Measurements from ENCODE around the gene KPNA5.
"Not testable (repeated sequence)": the region's sequence is repeated elsewhere in the genome, so short reads cannot be mapped to it uniquely, and the experiment has no call there.

The KPNA5 gene

GRCh38 chr6:116680880-116681672 lies at the start of gene KPNA5:
KPNA5 (plus strand) TSS chr6:116681211; CDS start chr6:116681335, 124 bp downstream.
- peak; percentile 96 for DNase-seq

GRCh38 chr6:116631379-116631990 lies 49.5 kb upstream of the KPNA5 start:
- no peak for DNase-seq

- DNase-seq: no peak
These were observed 47.3 kb upstream of the KPNA5 start for GRCh38 chr6:116633685-116634084.

GRCh38 chr6:116648156-116648555 lies 32.9 kb upstream of the KPNA5 start:
- no peak for DNase-seq

GRCh38 chr6:116649129-116649528 lies 31.9 kb upstream of the KPNA5 start:
- no peak for DNase-seq

GRCh38 chr6:116651916-116652315 lies 29.1 kb upstream of the KPNA5 start:
- no peak for DNase-seq

- no peak for DNase-seq
These were observed 19.4 kb upstream of the KPNA5 start for GRCh38 chr6:116661594-116661993.

- DNase-seq: no peak
These were observed 18.8 kb upstream of the KPNA5 start for GRCh38 chr6:116662202-116662601.

GRCh38 chr6:116663308-116663707 lies 17.7 kb upstream of the KPNA5 start:
- no peak for DNase-seq

- not testable (repeated sequence) for DNase-seq
These were observed 16.8 kb upstream of the KPNA5 start for GRCh38 chr6:116664169-116664568.

- no peak for DNase-seq
These were observed 15.5 kb upstream of the KPNA5 start for GRCh38 chr6:116665464-116665863.

- DNase-seq: no peak
These were observed 14.1 kb upstream of the KPNA5 start for GRCh38 chr6:116666869-116667268.

- no peak for DNase-seq
These were observed 13.4 kb upstream of the KPNA5 start for GRCh38 chr6:116667623-116668022.

GRCh38 chr6:116672306-116672705 lies 8.7 kb upstream of the KPNA5 start:
- no peak for DNase-seq

- DNase-seq: no peak
These were observed 5.0 kb upstream of the KPNA5 start for GRCh38 chr6:116676021-116676420.

GRCh38 chr6:116682334-116682712 lies 1.3 kb downstream of the KPNA5 start:
- peak; percentile 28 for DNase-seq

GRCh38 chr6:116685437-116685993 lies 4.5 kb downstream of the KPNA5 start:
- DNase-seq: no peak

GRCh38 chr6:116686475-116687101 lies 5.6 kb downstream of the KPNA5 start:
- peak; percentile 13 for DNase-seq

GRCh38 chr6:116691154-116691553 lies 10.1 kb downstream of the KPNA5 start:
- no peak for DNase-seq

- DNase-seq: not testable (repeated sequence)
These were observed 11.9 kb downstream of the KPNA5 start for GRCh38 chr6:116692873-116693272.

GRCh38 chr6:116693275-116693674 lies 12.3 kb downstream of the KPNA5 start:
- not testable (repeated sequence) for DNase-seq

GRCh38 chr6:116695401-116695800 lies 14.4 kb downstream of the KPNA5 start:
- no peak for DNase-seq

GRCh38 chr6:116697480-116697879 lies 16.5 kb downstream of the KPNA5 start:
- DNase-seq: no peak

- DNase-seq: not testable (repeated sequence)
These were observed 22.9 kb downstream of the KPNA5 start for GRCh38 chr6:116703888-116704287.

Data from NCI-H2171 treated with DMSO at 0.1 percent for 48 hours (cell line).